D721Med (cell line): ENCODE measurements around the gene SPDYC.
"Not testable (repeated sequence)": the region's sequence is repeated elsewhere in the genome, so short reads cannot be mapped to it uniquely, and the experiment has no call there.

Experiments
- DNase-seq: peaks from one replicate; pipeline ENCODE4 v3.0.0; 2011; ENCODE audit warnings: low spot score; ENCODE audit not compliant: insufficient read length
- FAIRE-seq: peaks from 2 replicates; lab custom pipeline; 2011; peaks lifted over from hg19 to GRCh38; lab: Jason Lieb, UNC
- CTCF ChIP-seq: IDR thresholded peaks from 2 replicates; pipeline ENCODE4 v1.5.1; 2012; ENCODE audit warnings: mild to moderate bottlenecking, control low read depth; ENCODE audit not compliant: insufficient read depth; ENCODE audit errors: missing control alignments

The SPDYC gene

GRCh38 chr11:65135633-65136145 is 34.3 kb upstream of the SPDYC start:
- DNase-seq (no peak), FAIRE-seq (no peak)
- no peak for TF ChIP-seq CTCF

GRCh38 chr11:65136515-65137096 is 33.4 kb upstream of the SPDYC start:
- FAIRE-seq (no peak), DNase-seq (no peak)
- no peak for TF ChIP-seq CTCF

GRCh38 chr11:65141896-65142494 is 28.0 kb upstream of the SPDYC start:
- no peak for TF ChIP-seq CTCF
- FAIRE-seq (no peak), DNase-seq (no peak)

- no peak for DNase-seq
- no peak for FAIRE-seq
- no peak for TF ChIP-seq CTCF
These were observed 22.5 kb upstream of the SPDYC start for GRCh38 chr11:65147352-65148075.

GRCh38 chr11:65148657-65149056 is 21.4 kb upstream of the SPDYC start:
- FAIRE-seq (no peak), DNase-seq (no peak)
- TF ChIP-seq CTCF, result no peak

- FAIRE-seq, DNase-seq: not testable (repeated sequence)
These were observed 19.9 kb upstream of the SPDYC start for GRCh38 chr11:65150131-65150508.

GRCh38 chr11:65150509-65151299 is 19.3 kb upstream of the SPDYC start:
- DNase-seq (no peak), FAIRE-seq (no peak)
- no peak for TF ChIP-seq CTCF
